Thyroid gland (tissue), 4 donors: ENCODE data around the gene ZBTB34.
"Not testable (repeated sequence)": the region's sequence is repeated elsewhere in the genome, so short reads cannot be mapped to it uniquely, and the experiment has no call there.

ENCODE experiments used
- POLR2A ChIP-seq, 2 donors: fragments of 450-650 bp; IDR thresholded peaks; one replicate each; pipeline ENCODE4 v1.6.1; 2017; ENCODE audit warnings: antibody characterized with exemption in 2 of 2, mild to moderate bottlenecking in 2 of 2, moderate library complexity in 1 of 2
- TF ChIP-seq, protein P1 (sequence below), 6 experiments: fragments of 200-600 bp in 3 of 6; fragments of 450-650 bp in 3 of 6; sonication (generic) in 3 of 6; IDR thresholded peaks; one replicate each; pipeline ENCODE4 v1.5.1; 2016 to 2019; ENCODE audit warnings: antibody characterized with exemption in 6 of 6, mild to moderate bottlenecking in 2 of 6, inconsistent platforms in 1 of 6, moderate library complexity in 1 of 6

DNA sequence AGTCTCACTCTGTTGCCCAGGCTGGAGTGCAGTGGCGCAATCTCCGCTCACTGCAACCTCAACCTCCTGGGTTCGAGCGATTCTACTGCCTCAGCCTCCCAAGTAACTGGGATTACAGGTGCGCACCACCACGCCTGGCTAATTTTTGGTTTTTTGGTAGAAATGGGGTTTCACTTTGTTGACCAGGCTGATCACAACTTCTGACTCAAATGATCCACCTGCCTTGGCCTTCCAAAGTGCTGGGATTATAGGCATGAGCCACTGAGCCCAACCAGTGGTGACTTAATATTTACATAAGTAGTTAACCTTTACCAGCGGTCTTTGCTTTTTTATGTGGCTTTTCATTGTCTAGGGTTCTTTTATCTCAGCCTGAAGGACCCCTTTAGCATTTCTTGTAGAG, 36.4 kb upstream of the ZBTB34 start:
- TF ChIP-seq, protein P1, sequence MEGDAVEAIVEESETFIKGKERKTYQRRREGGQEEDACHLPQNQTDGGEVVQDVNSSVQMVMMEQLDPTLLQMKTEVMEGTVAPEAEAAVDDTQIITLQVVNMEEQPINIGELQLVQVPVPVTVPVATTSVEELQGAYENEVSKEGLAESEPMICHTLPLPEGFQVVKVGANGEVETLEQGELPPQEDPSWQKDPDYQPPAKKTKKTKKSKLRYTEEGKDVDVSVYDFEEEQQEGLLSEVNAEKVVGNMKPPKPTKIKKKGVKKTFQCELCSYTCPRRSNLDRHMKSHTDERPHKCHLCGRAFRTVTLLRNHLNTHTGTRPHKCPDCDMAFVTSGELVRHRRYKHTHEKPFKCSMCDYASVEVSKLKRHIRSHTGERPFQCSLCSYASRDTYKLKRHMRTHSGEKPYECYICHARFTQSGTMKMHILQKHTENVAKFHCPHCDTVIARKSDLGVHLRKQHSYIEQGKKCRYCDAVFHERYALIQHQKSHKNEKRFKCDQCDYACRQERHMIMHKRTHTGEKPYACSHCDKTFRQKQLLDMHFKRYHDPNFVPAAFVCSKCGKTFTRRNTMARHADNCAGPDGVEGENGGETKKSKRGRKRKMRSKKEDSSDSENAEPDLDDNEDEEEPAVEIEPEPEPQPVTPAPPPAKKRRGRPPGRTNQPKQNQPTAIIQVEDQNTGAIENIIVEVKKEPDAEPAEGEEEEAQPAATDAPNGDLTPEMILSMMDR (IDR thresholded peaks at IDR 0.05), result not testable (repeated sequence)
- TF ChIP-seq POLR2A (IDR thresholded peaks at IDR 0.05), result not testable (repeated sequence)
